Islet of Langerhans (tissue), 1 donor: ENCODE data around the gene CCDC200.
"Not testable (repeated sequence)": the region's sequence is repeated elsewhere in the genome, so short reads cannot be mapped to it uniquely, and the experiment has no call there.

Source experiments
- FAIRE-seq: peaks from one replicate; lab custom pipeline; 2011; peaks lifted over from hg19 to GRCh38; lab: Jason Lieb, UNC

CCDC200 gene

GRCh38 chr17:43216369-43216761 lies 12.1 kb downstream of the CCDC200 start:
- no peak for FAIRE-seq

- FAIRE-seq: no peak
These were observed 13.1 kb downstream of the CCDC200 start for GRCh38 chr17:43215341-43215740.

GRCh38 chr17:43213545-43213944 lies 14.9 kb downstream of the CCDC200 start:
- FAIRE-seq: no peak

- no peak for FAIRE-seq
These were observed 15.6 kb downstream of the CCDC200 start for GRCh38 chr17:43212641-43213490.

- FAIRE-seq: no peak
These were observed 16.7 kb downstream of the CCDC200 start, which contains the start of gene TMEM106A for GRCh38 chr17:43211480-43212402. TMEM106A (plus strand) TSS chr17:43211875; CDS start chr17:43213042, 1,167 bp downstream.

GRCh38 chr17:43211123-43211479 lies 17.3 kb downstream of the CCDC200 start:
- FAIRE-seq: no peak

GRCh38 chr17:43210576-43210975 lies 17.8 kb downstream of the CCDC200 start:
- FAIRE-seq: no peak

GRCh38 chr17:43203013-43203412 lies 25.4 kb downstream of the CCDC200 start:
- FAIRE-seq: not testable (repeated sequence)

GRCh38 chr17:43200127-43200526 lies 28.3 kb downstream of the CCDC200 start:
- FAIRE-seq: no peak

GRCh38 chr17:43199633-43200032 lies 28.8 kb downstream of the CCDC200 start:
- no peak for FAIRE-seq

GRCh38 chr17:43193251-43193650 lies 35.2 kb downstream of the CCDC200 start:
- FAIRE-seq: no peak

- not testable (repeated sequence) for FAIRE-seq
These were observed 41.8 kb downstream of the CCDC200 start for GRCh38 chr17:43186656-43187055.

- no peak for FAIRE-seq
These were observed 44.5 kb downstream of the CCDC200 start for GRCh38 chr17:43183921-43184320.

- peak; percentile 9 for FAIRE-seq
These were observed 52.3 kb downstream of the CCDC200 start for GRCh38 chr17:43176119-43176570.

- no peak for FAIRE-seq
These were observed 53.0 kb downstream of the CCDC200 start for GRCh38 chr17:43175213-43176118.

- FAIRE-seq: no peak
These were observed 56.6 kb downstream of the CCDC200 start for GRCh38 chr17:43171586-43172487.
